Superior temporal gyrus (tissue), 1 donor: Measurements from ENCODE around the gene VWA5B1.

Experiments used
- DNase-seq: peaks from one replicate; pipeline ENCODE4 v3.0.0-alpha.2; 2016; ENCODE audit errors: extremely low spot score

VWA5B1 gene

DNA sequence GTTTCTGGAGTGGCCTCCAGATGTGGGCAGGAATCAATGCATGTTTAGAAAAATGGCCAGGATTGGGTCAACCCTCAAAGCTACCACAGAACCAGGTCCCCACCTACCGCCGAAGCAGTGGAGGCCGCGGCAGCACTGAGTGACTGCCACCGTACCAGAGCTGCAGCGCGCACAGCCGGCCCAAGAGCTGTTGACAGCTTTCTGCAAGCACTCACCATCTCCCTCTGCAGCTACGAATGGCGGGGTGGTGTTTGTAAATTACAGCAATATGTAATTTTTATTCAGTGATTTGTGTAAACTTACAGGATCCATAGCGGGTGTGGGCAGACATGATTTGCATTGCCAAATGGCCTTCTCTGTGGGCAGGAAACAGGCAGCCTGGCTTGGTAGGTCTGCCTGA, 98.9 kb downstream of the VWA5B1 start:
- no peak for DNase-seq

GRCh38 chr1:20390589-20391331, 100.1 kb downstream of the VWA5B1 start:
- no peak for DNase-seq

GRCh38 chr1:20395255-20395654, 104.6 kb downstream of the VWA5B1 start:
- DNase-seq: no peak

- DNase-seq: no peak
Measured at GRCh38 chr1:20398744-20399143, 108.1 kb downstream of the VWA5B1 start.

- no peak for DNase-seq
Measured at GRCh38 chr1:20399196-20399595, 108.5 kb downstream of the VWA5B1 start.

- DNase-seq: no peak
Measured at GRCh38 chr1:20399606-20400180, 109.0 kb downstream of the VWA5B1 start.

DNA sequence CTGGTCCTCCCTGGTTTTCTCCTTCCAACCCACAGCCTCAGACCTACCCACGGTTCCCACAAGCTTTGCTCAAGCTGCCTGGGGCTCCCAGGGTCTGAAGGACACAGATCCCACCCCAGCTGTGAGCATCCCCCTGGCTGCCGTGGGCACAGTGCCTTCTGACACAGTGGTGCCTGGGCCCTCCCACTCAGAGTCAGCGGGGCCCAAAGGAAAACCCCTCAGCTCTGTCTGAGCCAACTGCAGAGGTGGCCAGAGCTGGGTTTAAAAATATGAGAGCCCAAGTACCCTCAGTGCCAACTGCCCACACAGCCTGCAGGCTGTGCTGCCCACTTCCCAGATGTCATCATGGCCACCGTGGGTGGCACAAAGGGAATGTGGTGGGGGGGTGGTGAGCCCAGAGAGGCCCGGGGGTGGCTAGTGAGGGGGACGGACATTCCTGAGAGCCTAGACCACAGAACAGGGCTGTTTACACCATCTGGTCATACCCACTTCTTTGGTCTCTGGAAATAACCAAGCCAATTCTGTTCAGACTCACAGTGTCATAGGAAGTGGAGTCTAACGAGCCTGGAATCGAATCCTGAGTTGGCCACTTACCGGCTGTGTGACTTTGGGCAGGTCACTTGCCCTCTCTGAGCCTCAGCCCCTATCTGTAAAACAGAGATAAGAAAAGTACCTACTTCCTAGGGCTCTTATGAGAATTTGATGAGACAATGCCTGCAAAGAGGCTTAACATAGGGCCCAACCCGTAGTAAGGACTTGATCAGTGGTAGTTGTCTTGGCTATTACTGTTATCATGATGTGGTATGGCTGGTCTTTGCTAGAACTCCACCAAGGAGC, 109.9 kb downstream of the VWA5B1 start:
- DNase-seq: peak; percentile 22

GRCh38 chr1:20401405-20402010, 110.8 kb downstream of the VWA5B1 start:
- DNase-seq: no peak

GRCh38 chr1:20402585-20403422, 112.1 kb downstream of the VWA5B1 start:
- DNase-seq: no peak

DNA sequence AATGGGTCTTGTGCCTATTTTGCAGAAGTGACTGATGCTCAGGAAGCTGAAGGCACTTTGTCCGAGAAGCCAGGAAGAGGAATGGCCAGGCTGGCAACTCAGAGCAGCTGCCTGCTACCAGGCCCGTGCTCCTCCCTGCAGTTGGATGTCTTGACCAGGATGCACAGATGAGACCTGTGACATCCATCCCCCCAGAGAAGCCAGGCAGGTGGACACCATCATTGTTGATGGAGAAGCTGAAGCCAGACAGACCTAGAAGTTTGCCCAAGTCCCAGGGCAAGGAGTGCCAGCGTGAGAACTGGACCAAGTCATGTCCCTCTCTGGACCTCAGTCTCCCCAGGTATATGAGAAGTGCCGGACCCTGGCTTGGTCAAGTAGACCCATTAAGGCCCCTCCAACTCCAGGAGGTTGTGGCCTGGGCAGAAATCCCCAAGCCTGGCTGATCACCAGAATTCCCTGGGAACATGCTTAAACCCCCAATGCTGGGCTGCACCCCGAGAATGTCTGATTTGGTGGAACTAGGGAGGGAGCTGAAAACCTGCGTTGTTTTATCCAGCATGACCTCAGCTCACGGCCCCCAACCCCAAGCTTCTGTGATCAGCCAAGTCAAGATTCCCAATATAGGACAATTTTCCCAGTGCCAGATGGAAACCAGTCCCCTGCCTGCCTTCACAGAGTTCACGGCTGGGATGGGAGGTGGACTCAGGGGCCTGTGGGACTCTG, 112.9 kb downstream of the VWA5B1 start:
- no peak for DNase-seq

DNA sequence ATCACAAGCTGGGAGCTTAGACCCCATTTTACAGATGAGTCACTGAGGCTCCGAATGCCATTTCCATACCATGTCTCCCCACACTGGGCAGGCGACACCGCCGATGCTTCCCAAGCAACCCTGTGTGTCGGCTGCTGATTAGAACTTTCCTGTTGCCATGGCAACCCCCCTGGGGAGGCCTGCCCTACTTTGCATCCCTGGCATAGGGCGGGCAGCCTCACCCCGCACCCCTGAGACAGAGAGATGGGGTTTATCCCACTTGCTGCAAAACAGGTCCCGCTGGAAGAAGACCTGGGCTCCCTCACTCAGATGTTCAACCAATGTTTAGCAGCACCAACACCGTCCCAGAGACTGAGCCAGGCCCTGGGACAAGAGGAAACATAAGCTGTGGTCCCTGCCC, 113.8 kb downstream of the VWA5B1 start:
- no peak for DNase-seq
